ENCODE measurements around the gene MAPRE3.

The MAPRE3 gene

DNA sequence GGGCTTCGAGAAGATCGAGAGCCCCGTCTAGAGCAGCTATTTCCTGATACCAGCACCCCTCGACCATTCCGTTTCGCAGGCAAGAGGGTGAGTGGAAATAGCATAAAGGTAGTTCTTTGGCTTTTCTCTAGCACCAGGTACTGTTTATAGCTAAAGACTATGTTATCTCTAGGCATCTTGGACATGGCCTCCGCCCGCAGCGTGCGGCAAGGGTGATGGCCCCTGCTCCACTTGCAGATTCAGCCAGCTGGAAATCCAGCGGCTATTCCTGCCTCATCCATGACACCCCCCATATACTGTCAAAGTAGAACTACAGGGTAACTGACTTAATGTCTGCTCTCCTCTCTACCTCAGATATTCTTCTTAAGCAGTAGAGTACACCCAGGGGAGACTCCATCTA, 84.3 kb downstream of the MAPRE3 start:
- WGBS, 2 experiments (ENCODE audit: insufficient coverage in 2 of 2): 94% methylated on average over 8 to 11 of the region's 11 CpGs
- Histone ChIP-seq H3K9me3 (ENCODE audit: control insufficient read depth, low read length) (no peaks in the 10 kb centered on the region), H3K4me3 (ENCODE audit: extremely low read depth, insufficient read depth, low read length, poor library complexity, severe bottlenecking) (no peak overlapping the region), H3K36me3 (ENCODE audit: control insufficient read depth, insufficient read depth, low read length) (peaks cover 64% of the 10 kb centered on the region), H3K27ac (ENCODE audit: low read depth, low read length, severe bottlenecking) (no peak overlapping the region), H3K4me1 (ENCODE audit: control insufficient read depth, insufficient read depth, low read length, poor library complexity, severe bottlenecking) (peaks cover 8% of the 10 kb centered on the region)

DNA sequence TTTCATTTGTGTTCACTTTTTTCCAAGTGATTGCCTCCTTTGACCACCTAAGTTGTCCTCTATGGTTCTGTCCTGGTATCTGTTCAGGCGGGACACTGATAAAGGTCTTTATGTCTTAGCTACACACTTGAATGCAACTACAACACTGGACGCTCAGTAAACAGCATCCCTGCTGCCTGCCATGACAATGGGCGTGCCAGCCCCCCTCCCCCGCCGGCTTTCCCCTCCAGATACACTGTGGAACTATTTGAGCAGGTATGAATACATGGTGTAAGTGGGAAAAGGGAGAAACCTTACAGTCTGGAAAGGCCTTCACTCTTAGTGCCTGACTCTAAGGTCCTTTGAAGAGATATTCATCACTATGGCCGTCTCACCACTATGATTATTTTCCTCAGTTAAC, 86.7 kb downstream of the MAPRE3 start:
- H3K36me3 ChIP-seq (ENCODE audit: control insufficient read depth, insufficient read depth, low read length): peaks cover 83% of the 10 kb centered on the region
- WGBS, 2 experiments (ENCODE audit: insufficient coverage in 2 of 2): 94 to 100% methylated on average over 2 to 4 of the region's 6 CpGs
- no peak overlapping the region for H3K4me3 ChIP-seq (ENCODE audit: extremely low read depth, insufficient read depth, low read length, poor library complexity, severe bottlenecking)
- peaks cover 7% of the 10 kb centered on the region for H3K4me1 ChIP-seq (ENCODE audit: control insufficient read depth, insufficient read depth, low read length, poor library complexity, severe bottlenecking)
- H3K27ac ChIP-seq (ENCODE audit: low read depth, low read length, severe bottlenecking): no peak overlapping the region
- H3K9me3 ChIP-seq (ENCODE audit: control insufficient read depth, low read length): no peaks in the 10 kb centered on the region

DNA sequence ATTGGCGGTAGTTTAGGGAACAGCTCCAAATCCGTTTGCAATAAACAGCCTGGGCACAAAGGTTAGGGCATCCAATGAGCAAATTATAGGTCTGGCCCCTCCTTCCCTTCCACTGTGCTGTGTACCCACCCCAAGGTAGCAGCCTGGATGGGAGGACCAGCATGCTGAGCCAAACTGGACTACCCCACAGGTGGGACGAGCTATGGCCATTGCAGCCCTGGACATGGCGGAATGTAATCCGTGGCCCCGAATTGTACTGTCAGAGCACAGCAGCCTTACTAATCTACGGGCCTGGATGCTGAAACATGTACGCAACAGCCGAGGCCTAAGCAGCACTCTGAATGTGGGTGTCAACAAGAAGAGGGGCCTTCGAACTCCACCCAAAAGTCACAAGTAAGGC, 87.8 kb downstream of the MAPRE3 start:
- 94 to 97% methylated on average over 10 of the region's 10 CpGs for WGBS, 2 experiments (ENCODE audit: insufficient coverage in 2 of 2)
- Histone ChIP-seq H3K9me3 (ENCODE audit: control insufficient read depth, low read length) (no peaks in the 10 kb centered on the region), H3K36me3 (ENCODE audit: control insufficient read depth, insufficient read depth, low read length) (peaks cover 92% of the 10 kb centered on the region), H3K4me3 (ENCODE audit: extremely low read depth, insufficient read depth, low read length, poor library complexity, severe bottlenecking) (no peak overlapping the region), H3K4me1 (ENCODE audit: control insufficient read depth, insufficient read depth, low read length, poor library complexity, severe bottlenecking) (no peaks in the 10 kb centered on the region), H3K27ac (ENCODE audit: low read depth, low read length, severe bottlenecking) (no peak overlapping the region)

DNA sequence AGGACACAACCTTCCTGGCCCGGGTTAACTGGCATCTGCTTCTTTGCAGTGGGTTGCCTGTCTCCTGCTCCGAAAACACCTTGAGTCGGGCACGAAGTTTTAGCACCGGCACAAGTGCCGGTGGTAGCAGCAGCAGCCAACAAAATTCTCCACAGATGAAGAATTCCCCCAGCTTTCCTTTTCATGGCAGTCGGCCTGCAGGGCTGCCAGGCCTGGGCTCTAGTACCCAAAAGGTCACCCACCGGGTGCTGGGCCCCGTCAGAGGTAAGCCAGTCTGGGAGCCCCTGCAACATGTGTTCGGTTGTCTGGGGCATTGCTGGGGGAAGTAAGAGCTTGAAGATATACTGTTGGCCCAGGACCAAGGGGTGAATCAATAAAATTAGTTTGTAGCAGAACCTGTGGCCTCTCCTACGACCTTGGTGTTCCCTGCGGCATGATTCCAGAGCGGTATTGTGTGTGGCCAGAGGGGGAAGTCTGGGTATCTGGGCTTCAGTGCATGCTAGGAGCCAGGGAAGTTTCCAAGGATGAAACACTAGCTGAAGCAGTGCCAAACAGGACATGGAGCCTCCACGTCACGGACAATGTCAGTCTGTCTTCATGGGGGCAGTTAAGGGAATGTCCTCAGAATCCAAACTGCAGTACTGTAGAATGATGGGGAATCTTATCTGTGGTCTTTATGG, 88.8 kb downstream of the MAPRE3 start:
- Histone ChIP-seq H3K4me1 (ENCODE audit: control insufficient read depth, insufficient read depth, low read length, poor library complexity, severe bottlenecking) (no peaks in the 10 kb centered on the region), H3K27ac (ENCODE audit: low read depth, low read length, severe bottlenecking) (no peak overlapping the region), H3K9me3 (ENCODE audit: control insufficient read depth, low read length) (no peaks in the 10 kb centered on the region), H3K4me3 (ENCODE audit: extremely low read depth, insufficient read depth, low read length, poor library complexity, severe bottlenecking) (no peak overlapping the region), H3K36me3 (ENCODE audit: control insufficient read depth, insufficient read depth, low read length) (peaks cover 88% of the 10 kb centered on the region)
- 93 to 99% methylated on average over 12 to 13 of the region's 15 CpGs for WGBS, 2 experiments (ENCODE audit: insufficient coverage in 2 of 2)

DNA sequence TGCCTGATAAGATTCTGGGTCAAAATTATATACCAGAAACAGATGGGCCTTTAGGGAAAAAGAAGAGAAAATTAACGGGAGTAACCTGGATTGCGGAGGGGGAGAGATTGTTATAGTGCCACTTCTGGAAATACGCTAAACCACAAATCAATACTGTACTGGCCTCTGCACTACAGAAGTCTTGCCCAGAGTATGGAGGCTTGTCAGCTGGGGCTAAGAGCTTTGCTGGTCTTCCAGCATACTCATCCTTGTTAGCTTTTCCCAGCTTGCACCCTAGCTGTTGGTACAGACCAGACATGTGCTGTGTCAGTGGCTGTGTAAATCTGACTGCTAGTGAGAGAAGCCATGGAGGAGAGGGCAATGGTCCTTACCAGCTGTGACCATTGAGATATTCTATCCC, 89.9 kb downstream of the MAPRE3 start:
- Histone ChIP-seq H3K4me3 (ENCODE audit: extremely low read depth, insufficient read depth, low read length, poor library complexity, severe bottlenecking) (no peak overlapping the region), H3K36me3 (ENCODE audit: control insufficient read depth, insufficient read depth, low read length) (peaks cover 86% of the 10 kb centered on the region), H3K4me1 (ENCODE audit: control insufficient read depth, insufficient read depth, low read length, poor library complexity, severe bottlenecking) (no peaks in the 10 kb centered on the region), H3K9me3 (ENCODE audit: control insufficient read depth, low read length) (no peaks in the 10 kb centered on the region), H3K27ac (ENCODE audit: low read depth, low read length, severe bottlenecking) (no peak overlapping the region)
- WGBS, 2 experiments (ENCODE audit: insufficient coverage in 2 of 2): 80 to 91% methylated on average over 2 to 3 of the region's 3 CpGs

DNA sequence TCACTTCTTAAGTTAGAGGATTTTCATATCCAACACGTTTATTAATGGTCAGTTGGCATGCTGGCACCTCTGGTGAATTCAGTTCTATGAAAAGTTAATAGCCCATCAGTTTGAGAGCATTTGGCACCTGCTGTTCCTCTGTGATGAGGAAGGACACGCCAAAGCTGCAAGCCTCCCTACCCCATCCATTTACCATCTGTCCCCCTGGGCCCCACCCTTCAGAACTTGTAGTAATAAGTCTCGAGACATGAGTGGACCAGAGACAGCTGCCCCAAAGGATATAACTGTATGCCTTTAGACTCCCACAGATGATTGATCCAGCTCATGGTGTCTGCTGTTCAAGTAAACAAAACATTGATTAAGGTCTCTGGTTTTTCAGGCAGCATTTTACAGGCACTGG, 94.7 kb downstream of the MAPRE3 start:
- Histone ChIP-seq H3K36me3 (ENCODE audit: control insufficient read depth, insufficient read depth, low read length) (peaks cover 90% of the 10 kb centered on the region), H3K4me3 (ENCODE audit: extremely low read depth, insufficient read depth, low read length, poor library complexity, severe bottlenecking) (no peak overlapping the region), H3K27ac (ENCODE audit: low read depth, low read length, severe bottlenecking) (no peak overlapping the region), H3K4me1 (ENCODE audit: control insufficient read depth, insufficient read depth, low read length, poor library complexity, severe bottlenecking) (peaks cover 9% of the 10 kb centered on the region), H3K9me3 (ENCODE audit: control insufficient read depth, low read length) (no peaks in the 10 kb centered on the region)
- WGBS, 2 experiments (ENCODE audit: insufficient coverage in 2 of 2): 100% methylated on average over 1 of the region's 3 CpGs

DNA sequence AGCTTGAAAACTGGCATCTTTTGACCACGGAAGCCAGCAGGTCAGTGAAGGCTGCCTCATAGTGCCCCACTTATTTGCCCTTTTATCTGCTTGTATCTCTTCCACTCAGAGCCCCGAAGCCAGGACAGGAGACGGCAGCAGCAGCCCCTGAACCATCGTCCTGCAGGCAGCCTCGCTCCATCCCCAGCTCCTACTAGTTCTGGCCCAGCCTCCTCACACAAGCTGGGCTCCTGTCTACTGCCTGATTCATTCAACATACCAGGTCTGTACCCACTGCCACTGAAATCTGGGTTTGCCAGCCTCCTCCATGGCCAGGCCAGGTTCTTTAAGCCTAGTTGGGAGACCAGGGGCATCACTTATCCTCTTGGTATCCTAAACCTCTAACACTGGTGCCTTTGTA, 96.9 kb downstream of the MAPRE3 start:
- H3K4me3 ChIP-seq (ENCODE audit: extremely low read depth, insufficient read depth, low read length, poor library complexity, severe bottlenecking): no peak overlapping the region
- 92 to 98% methylated on average over 5 of the region's 5 CpGs for WGBS, 2 experiments (ENCODE audit: insufficient coverage in 2 of 2)
- H3K36me3 ChIP-seq (ENCODE audit: control insufficient read depth, insufficient read depth, low read length): peaks cover 77% of the 10 kb centered on the region

DNA sequence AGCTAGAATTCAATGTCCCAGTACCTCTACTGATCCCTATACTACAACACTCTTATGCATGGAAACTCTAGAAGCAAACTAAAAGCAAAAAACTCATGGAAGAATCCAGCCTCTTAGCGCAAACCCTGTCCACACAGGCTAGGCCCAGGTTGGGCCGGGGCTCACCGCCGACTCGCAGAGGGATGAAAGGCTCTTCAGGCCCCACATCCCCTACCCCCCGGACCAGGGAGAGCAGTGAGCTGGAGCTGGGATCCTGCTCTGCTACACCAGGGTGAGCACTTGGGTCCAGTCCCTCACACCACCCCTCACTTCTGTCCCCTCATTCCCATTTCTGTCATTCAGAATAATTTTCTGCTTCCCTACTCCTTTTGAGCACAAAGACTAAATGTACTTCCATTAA, 99.0 kb downstream of the MAPRE3 start:
- peaks cover 61% of the 10 kb centered on the region for H3K36me3 ChIP-seq (ENCODE audit: control insufficient read depth, insufficient read depth, low read length)
- 85 to 94% methylated on average over 6 of the region's 6 CpGs for WGBS, 2 experiments (ENCODE audit: insufficient coverage in 2 of 2)
- peaks cover 16% of the 10 kb centered on the region for H3K4me1 ChIP-seq (ENCODE audit: control insufficient read depth, insufficient read depth, low read length, poor library complexity, severe bottlenecking)

More for the DNA sequence above, 96.9 kb downstream of the MAPRE3 start:
- Histone ChIP-seq H3K4me1 (ENCODE audit: control insufficient read depth, insufficient read depth, low read length, poor library complexity, severe bottlenecking) (peaks cover 13% of the 10 kb centered on the region), H3K9me3 (ENCODE audit: control insufficient read depth, low read length) (no peaks in the 10 kb centered on the region), H3K27ac (ENCODE audit: low read depth, low read length, severe bottlenecking) (no peak overlapping the region)

DNA sequence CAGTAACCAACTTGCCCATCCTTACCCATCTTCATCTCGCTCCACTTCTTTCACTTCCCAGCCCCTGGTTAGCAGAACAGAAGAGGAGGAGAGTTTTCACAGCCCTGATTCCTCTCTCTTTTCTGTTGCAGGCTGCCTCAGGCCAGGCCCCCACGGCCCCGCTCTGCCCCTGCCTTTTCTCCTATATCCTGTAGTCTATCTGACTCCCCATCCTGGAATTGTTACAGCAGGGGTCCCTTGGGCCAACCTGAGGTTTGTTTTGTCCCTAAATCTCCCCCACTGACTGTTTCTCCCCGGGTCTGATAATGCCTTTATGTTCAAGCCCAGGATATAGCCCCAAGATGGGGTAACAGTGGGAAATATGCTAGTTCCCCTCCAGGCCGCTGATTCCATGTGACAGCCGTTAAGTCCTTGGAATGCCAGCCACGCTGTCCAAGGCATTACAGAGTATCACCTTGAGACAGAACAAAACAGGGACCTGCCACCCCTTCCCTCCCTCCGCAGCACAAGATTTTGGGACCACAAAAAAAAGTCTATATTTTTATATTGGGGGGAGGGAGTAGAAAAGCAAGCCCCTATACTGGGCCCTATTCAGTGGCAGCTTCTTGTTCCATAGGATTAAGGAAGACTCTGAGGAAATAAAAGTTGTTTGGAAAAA, 99.7 kb downstream of the MAPRE3 start:
- Histone ChIP-seq H3K36me3 (ENCODE audit: control insufficient read depth, insufficient read depth, low read length) (peaks cover 56% of the 10 kb centered on the region), H3K4me3 (ENCODE audit: extremely low read depth, insufficient read depth, low read length, poor library complexity, severe bottlenecking) (peak overlapping the region; percentile 98), H3K27ac (ENCODE audit: low read depth, low read length, severe bottlenecking) (no peak overlapping the region), H3K4me1 (ENCODE audit: control insufficient read depth, insufficient read depth, low read length, poor library complexity, severe bottlenecking) (peaks cover 16% of the 10 kb centered on the region), H3K9me3 (ENCODE audit: control insufficient read depth, low read length) (no peaks in the 10 kb centered on the region)
- 94% methylated on average over 3 to 7 of the region's 8 CpGs for WGBS, 2 experiments (ENCODE audit: insufficient coverage in 2 of 2)

More for the DNA sequence above, 99.0 kb downstream of the MAPRE3 start:
- Histone ChIP-seq H3K9me3 (ENCODE audit: control insufficient read depth, low read length) (no peaks in the 10 kb centered on the region), H3K27ac (ENCODE audit: low read depth, low read length, severe bottlenecking) (no peak overlapping the region), H3K4me3 (ENCODE audit: extremely low read depth, insufficient read depth, low read length, poor library complexity, severe bottlenecking) (peak overlapping the region; percentile 98)

DNA sequence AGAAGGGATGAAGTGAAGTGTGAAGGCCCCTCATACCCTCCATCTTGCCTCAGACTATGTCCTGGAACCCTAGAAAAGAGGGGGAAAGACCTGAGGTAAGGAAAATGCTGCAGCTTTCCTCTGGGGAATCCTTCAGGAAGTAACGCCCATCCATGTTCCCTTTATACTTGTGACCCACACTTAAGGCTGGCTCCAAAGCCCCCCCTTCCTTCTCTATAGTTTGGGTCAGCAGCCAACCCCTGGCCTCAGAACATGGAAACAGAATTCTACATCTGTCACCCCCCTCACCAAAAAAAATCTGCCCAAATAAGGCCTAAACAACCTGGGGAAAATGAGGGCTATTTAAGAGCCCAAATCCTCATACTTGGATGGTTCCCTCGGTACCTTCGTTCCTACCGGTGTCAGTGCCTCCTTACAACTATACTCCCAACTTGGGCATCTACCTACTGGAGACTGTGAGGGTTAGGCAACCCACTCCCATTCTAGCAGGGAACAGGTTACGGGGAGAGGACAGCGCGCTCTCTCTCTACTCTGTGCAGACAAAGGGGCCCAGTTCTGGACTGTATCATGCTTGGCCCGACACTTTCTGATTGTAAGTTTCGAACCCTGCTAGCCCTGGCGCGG, 100.3 kb downstream of the MAPRE3 start:
- peaks cover 16% of the 10 kb centered on the region for H3K4me1 ChIP-seq (ENCODE audit: control insufficient read depth, insufficient read depth, low read length, poor library complexity, severe bottlenecking)
- 10 to 11% methylated on average over 11 of the region's 11 CpGs for WGBS, 2 experiments (ENCODE audit: insufficient coverage in 2 of 2)
- H3K4me3 ChIP-seq (ENCODE audit: extremely low read depth, insufficient read depth, low read length, poor library complexity, severe bottlenecking): peak overlapping the region; percentile 98
- no peaks in the 10 kb centered on the region for H3K9me3 ChIP-seq (ENCODE audit: control insufficient read depth, low read length)
- H3K27ac ChIP-seq (ENCODE audit: low read depth, low read length, severe bottlenecking): peak overlapping the region; percentile 83
- peaks cover 49% of the 10 kb centered on the region for H3K36me3 ChIP-seq (ENCODE audit: control insufficient read depth, insufficient read depth, low read length)

Measured in mesodermal cell (in vitro differentiated cells).